ENCODE measurements around the gene PHACTR2. TPM values are rescaled to one million over a fixed set of nuclear protein-coding genes. Genes with fewer than 3 reads are reported as not detected.

PHACTR2 gene
- total RNA-seq, 4 donors from 2014 or later, result 95.0 to 127 (median 111) TPM

DNA sequence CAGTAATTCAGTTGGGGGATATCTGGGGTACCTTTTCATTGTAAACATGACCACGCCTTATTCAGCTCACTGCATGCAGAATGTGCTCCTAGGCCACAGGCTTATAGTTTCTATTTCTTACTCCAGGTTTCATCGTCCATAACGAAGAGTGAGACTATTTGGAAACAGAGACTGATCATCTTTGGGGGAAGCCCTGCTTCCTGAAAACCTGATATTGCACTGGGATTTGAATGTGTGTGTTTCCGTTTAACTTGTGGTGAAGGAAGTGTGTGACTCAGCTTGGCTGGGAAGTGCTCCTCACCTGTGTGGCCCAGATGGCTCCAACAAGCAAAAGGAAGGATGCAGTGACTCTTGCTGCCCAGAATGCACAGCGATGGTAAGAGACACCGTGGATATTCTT lies 145.8 kb downstream of the PHACTR2 start:
- WGBS, 2 donors, result 85% methylated on average over 6 of the region's 6 CpGs
- TF ChIP-seq POLR2A (IDR thresholded peaks at IDR 0.05), result no peak
- TF ChIP-seq, protein P1, sequence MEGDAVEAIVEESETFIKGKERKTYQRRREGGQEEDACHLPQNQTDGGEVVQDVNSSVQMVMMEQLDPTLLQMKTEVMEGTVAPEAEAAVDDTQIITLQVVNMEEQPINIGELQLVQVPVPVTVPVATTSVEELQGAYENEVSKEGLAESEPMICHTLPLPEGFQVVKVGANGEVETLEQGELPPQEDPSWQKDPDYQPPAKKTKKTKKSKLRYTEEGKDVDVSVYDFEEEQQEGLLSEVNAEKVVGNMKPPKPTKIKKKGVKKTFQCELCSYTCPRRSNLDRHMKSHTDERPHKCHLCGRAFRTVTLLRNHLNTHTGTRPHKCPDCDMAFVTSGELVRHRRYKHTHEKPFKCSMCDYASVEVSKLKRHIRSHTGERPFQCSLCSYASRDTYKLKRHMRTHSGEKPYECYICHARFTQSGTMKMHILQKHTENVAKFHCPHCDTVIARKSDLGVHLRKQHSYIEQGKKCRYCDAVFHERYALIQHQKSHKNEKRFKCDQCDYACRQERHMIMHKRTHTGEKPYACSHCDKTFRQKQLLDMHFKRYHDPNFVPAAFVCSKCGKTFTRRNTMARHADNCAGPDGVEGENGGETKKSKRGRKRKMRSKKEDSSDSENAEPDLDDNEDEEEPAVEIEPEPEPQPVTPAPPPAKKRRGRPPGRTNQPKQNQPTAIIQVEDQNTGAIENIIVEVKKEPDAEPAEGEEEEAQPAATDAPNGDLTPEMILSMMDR (IDR thresholded peaks at IDR 0.05), result no peak

DNA sequence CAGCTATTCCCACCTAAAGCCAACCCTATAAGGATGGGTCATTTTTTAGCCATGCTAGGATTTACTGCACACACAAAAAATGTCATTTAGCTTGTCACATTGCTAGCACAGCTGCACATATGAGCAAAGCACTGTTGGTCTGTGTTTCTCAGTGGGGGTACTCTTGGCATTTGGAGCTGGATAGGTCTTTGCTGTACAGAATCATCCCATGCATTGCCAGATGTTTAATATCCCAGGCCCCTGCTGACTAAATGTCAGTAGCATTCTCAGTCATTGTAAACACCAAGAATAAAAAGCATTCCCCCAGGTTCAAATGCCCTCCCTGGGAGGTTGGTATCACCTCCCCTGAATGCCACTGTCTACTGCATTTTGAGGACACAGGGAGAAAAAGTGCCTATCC lies 150.8 kb downstream of the PHACTR2 start:
- Histone ChIP-seq H3K36me3 (no peaks in the 10 kb centered on the region), H3K27ac (no peak overlapping the region), H3K27me3 (no peaks in the 10 kb centered on the region), H3K9me3 (no peaks in the 10 kb centered on the region), H3K4me3 (replicated peaks in 1 of 3) (no peak overlapping the region), H3K4me1 (peaks cover 0 to 3% of the 10 kb centered on the region in 2 donors)
- intact Hi-C loops (cut with DNase I), result no loop called here
- DNase-seq, result no peak
- no peak for TF ChIP-seq POLR2A (IDR thresholded peaks at IDR 0.05)

More for the DNA sequence above, 145.8 kb downstream of the PHACTR2 start:
- Histone ChIP-seq H3K36me3 (no peaks in the 10 kb centered on the region), H3K4me3 (replicated peaks in 1 of 3) (no peak overlapping the region), H3K27me3 (no peaks in the 10 kb centered on the region), H3K9me3 (no peaks in the 10 kb centered on the region), H3K4me1 (peaks cover 9% of the 10 kb centered on the region in 2 donors), H3K27ac (no peak overlapping the region)
- DNase-seq, result no peak
- intact Hi-C loops (cut with DNase I), result no loop called here

DNA sequence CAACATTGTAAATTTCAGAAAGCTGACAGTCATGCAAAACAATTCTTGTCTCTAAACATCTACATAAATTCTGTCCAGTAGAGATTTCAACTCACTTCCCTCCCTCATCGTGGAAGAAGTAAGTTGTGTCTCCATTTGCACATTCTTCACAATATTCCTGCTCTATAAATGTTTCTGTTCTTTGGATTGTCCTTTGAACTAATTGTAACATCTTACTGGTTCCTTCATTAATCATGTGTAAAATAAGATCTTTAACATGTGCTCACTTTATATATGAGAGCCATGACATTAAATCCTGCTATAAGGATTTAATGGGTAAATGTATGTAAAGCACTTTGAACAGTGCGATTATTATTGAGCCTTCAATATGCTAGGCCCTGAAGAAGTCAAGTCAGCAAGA lies 158.4 kb downstream of the PHACTR2 start:
- Histone ChIP-seq H3K36me3 (no peaks in the 10 kb centered on the region), H3K4me1 (no peaks in the 10 kb centered on the region), H3K27ac (no peak overlapping the region), H3K9me3 (no peaks in the 10 kb centered on the region), H3K27me3 (no peaks in the 10 kb centered on the region), H3K4me3 (replicated peaks in 1 of 3) (no peak overlapping the region)
- WGBS, 2 donors, result 95 to 96% methylated on average over 2 of the region's 2 CpGs
- intact Hi-C loops (cut with DNase I), result no loop called here
- no peak for TF ChIP-seq POLR2A (IDR thresholded peaks at IDR 0.05)
- TF ChIP-seq, protein P1 (IDR thresholded peaks at IDR 0.05), result no peak
- no peak for DNase-seq

DNA sequence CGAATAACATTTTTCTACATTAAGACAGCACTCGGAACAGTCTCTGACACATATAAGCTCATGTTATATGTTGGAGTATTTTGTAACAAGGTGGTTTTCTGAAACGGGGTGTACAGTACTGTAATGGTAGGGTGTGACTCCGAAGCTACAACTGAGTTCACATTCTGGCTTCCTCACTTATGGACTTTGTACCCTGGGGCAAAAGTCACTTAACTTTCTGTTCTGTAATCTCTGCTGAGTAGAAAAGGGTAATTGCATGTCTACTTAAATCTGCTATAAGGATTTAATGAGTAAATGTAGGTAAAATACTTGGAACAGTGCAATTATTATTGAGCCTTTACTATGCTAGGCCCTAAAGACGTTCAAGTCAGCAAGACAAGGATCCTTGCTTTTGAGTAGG lies 160.6 kb downstream of the PHACTR2 start:
- TF ChIP-seq, protein P1 (IDR thresholded peaks at IDR 0.05), result no peak
- TF ChIP-seq POLR2A (IDR thresholded peaks at IDR 0.05), result no peak
- 86 to 88% methylated on average over 5 of the region's 5 CpGs for WGBS, 2 donors

DNA sequence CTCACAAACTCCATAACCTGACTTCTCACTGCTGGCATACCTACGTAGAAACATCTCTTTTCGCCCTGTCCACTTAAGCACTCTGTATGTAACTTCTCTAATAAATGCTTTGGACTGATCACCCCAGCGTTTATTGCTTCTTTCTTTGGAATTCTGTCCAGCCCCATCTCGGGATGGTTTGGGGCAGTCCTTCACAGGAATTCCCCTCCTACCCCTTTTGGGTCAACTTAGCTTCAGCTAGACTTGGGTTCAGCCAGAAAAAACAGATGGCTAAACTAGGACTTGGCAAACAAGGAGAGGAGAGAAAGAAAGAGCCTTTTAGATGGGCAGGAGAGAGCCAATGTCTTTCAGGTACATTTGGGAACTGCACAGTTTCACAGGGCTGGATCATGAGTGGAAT lies 161.4 kb downstream of the PHACTR2 start:
- no peak overlapping the region for H3K27ac ChIP-seq
- DNase-seq, result no peak
- H3K27me3 ChIP-seq, result no peaks in the 10 kb centered on the region
- no peaks in the 10 kb centered on the region for H3K9me3 ChIP-seq
- H3K4me1 ChIP-seq, result peaks cover 4 to 6% of the 10 kb centered on the region in 2 donors
- intact Hi-C loops (cut with DNase I), result no loop called here
- WGBS, 2 donors, result 84 to 87% methylated on average over 4 of the region's 4 CpGs
- no peak for TF ChIP-seq POLR2A (IDR thresholded peaks at IDR 0.05)
- TF ChIP-seq, protein P1 (IDR thresholded peaks at IDR 0.05), result no peak
- no peaks in the 10 kb centered on the region for H3K36me3 ChIP-seq
- H3K4me3 ChIP-seq (replicated peaks in 1 of 3), result no peak overlapping the region

More for the DNA sequence above, 160.6 kb downstream of the PHACTR2 start:
- no peak overlapping the region for H3K4me3 ChIP-seq (replicated peaks in 1 of 3)
- DNase-seq, result no peak
- no peak overlapping the region for H3K27ac ChIP-seq
- no peaks in the 10 kb centered on the region for H3K27me3 ChIP-seq
- no peaks in the 10 kb centered on the region for H3K4me1 ChIP-seq
- no peaks in the 10 kb centered on the region for H3K36me3 ChIP-seq
- intact Hi-C loops (cut with DNase I), result no loop called here
- no peaks in the 10 kb centered on the region for H3K9me3 ChIP-seq

Data from thyroid gland (tissue), 4 donors.